ENCODE measurements around the gene FBLN7.

The FBLN7 gene

GRCh38 chr2:112194028-112194427 lies 55.8 kb downstream of the FBLN7 start:
- no peak overlapping the region for H3K4me3 ChIP-seq (ENCODE audit: low read depth, low read length)
- TF ChIP-seq CTCF (IDR thresholded peaks at IDR 0.05; ENCODE audit: borderline replicate concordance, insufficient read depth, low read depth, low read length): no peak

GRCh38 chr2:112194482-112194881 lies 56.3 kb downstream of the FBLN7 start:
- H3K4me3 ChIP-seq (ENCODE audit: low read depth, low read length): no peak overlapping the region
- TF ChIP-seq CTCF (IDR thresholded peaks at IDR 0.05; ENCODE audit: borderline replicate concordance, insufficient read depth, low read depth, low read length): no peak

- H3K4me3 ChIP-seq (ENCODE audit: low read depth, low read length): no peak overlapping the region
- no peak for TF ChIP-seq CTCF (IDR thresholded peaks at IDR 0.05; ENCODE audit: borderline replicate concordance, insufficient read depth, low read depth, low read length)
Measured at GRCh38 chr2:112195167-112195766, 57.1 kb downstream of the FBLN7 start.

GRCh38 chr2:112195950-112196349 lies 57.8 kb downstream of the FBLN7 start:
- no peak for TF ChIP-seq CTCF (IDR thresholded peaks at IDR 0.05; ENCODE audit: borderline replicate concordance, insufficient read depth, low read depth, low read length)
- no peak overlapping the region for H3K4me3 ChIP-seq (ENCODE audit: low read depth, low read length)

- no peak for TF ChIP-seq CTCF (IDR thresholded peaks at IDR 0.05; ENCODE audit: borderline replicate concordance, insufficient read depth, low read depth, low read length)
- H3K4me3 ChIP-seq (ENCODE audit: low read depth, low read length): no peak overlapping the region
Measured at GRCh38 chr2:112197868-112198267, 59.7 kb downstream of the FBLN7 start.

GRCh38 chr2:112198780-112199179 lies 60.6 kb downstream of the FBLN7 start:
- no peak overlapping the region for H3K4me3 ChIP-seq (ENCODE audit: low read depth, low read length)
- TF ChIP-seq CTCF (IDR thresholded peaks at IDR 0.05; ENCODE audit: borderline replicate concordance, insufficient read depth, low read depth, low read length): no peak

GRCh38 chr2:112199188-112199587 lies 61.0 kb downstream of the FBLN7 start:
- no peak overlapping the region for H3K4me3 ChIP-seq (ENCODE audit: low read depth, low read length)
- TF ChIP-seq CTCF (IDR thresholded peaks at IDR 0.05; ENCODE audit: borderline replicate concordance, insufficient read depth, low read depth, low read length): no peak

All from GM12875 (cell line).